GM03348 (cell line): ENCODE measurements around the gene MUC13.
A peak's percentile ranks its signal among the peaks of the same experiment; 100 is the strongest.

Experiments used
- DNase-seq: peaks from one replicate; pipeline ENCODE4 v3.0.0; 2012; ENCODE audit warnings: low spot score

MUC13 gene

GRCh38 chr3:124873226-124873625, 61.3 kb downstream of the MUC13 start:
- DNase-seq: peak; percentile 17

- no peak for DNase-seq
Measured at GRCh38 chr3:124867511-124867910, 67.0 kb downstream of the MUC13 start.

DNA sequence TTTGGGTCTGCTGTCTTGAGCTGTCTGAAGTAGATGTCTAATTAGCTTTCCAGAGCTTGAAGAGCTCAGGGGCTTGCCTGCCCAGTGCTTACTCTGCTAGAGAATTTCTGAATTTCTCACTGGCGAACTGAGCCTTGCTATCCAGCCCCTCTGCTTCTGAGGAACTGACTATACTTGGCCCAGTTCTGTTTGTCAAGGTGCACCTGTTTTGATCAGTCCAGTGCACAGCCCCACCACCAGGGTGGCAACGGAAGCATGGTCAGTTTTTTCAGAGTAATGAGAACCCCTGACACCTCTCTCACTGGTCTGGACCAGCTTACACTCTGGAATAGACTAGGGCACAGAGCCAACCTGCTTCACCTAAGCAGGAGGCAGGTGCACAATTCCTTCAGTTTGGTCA, 72.5 kb downstream of the MUC13 start:
- no peak for DNase-seq

DNA sequence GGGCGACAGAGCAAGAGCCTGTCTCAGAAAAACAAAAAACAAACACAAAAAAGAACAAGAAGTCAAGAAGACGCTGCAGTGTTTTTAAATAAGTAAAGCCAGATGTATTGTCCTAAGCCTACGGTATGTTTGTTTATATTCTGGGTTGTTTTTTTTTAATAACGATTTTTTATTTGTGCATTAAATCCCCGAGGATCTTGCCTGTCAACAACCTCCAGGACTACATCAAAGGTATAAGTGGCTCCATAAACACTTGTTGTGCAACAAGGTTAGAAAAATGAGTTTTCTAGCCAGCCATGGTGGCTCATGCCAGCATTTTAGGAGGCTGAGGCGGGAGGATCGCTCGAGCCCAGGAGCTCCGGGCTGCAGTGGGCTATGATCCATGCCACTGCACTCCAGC, 73.5 kb downstream of the MUC13 start:
- no peak for DNase-seq

DNA sequence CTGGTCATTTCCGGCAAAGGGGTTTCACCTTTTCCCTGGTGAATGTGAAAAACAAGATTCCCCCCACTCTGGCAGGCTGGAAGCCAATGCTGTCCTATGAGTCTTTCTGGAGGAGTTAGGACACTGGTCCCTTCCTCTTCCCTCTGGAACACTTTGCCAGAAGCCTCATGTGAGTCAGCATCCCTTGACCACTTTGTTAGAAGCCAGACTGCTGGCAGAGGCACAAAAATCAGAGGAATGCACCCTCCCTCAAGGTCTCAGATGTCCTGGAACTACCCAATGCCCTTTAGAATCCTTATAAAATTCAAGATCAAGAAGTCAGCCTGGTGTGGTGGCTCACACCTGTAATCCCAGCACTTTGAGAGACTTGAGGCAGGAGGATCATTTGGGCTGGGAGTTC, 74.0 kb downstream of the MUC13 start:
- DNase-seq: peak; percentile 91

- peak; percentile 57 for DNase-seq
Measured at GRCh38 chr3:124859025-124859424, 75.5 kb downstream of the MUC13 start.

- DNase-seq: peak; percentile 36
Measured at GRCh38 chr3:124858275-124858674, 76.3 kb downstream of the MUC13 start.

DNA sequence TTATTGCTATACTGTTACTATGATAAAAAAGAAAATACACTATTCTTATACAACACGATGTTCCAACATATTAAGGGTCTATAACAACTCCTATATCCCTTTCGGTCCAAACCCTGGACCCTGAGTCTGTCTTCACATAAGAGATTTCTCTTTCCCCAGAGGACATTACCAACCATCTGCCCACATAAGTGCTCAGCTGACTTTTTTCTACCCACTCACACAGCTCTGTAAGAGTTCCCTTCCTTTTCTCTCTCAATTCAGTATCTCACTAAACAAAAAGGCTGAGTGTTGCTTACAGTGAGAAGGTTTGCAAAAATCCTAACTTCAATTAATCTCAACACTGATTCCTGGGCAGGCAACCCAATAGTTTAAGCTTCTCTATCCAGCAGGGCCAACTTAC, 77.9 kb downstream of the MUC13 start:
- DNase-seq: no peak
